Activated CD4-positive, alpha-beta memory T cell treated with anti-CD3 and anti-CD28 coated beads for 36 hours (primary cell): ENCODE measurements around the gene PDE4B. TPM values are rescaled to one million over a fixed set of nuclear protein-coding genes. Genes with fewer than 3 reads are reported as not detected.

ENCODE experiments used
- CTCF ChIA-PET: fragments of 350-600 bp; sonication (Branson Sonifier 250); formaldehyde crosslinking; loops from one replicate; lab custom pipeline; 2021; ENCODE audit warnings: antibody characterized with exemption, inconsistent platforms; lab: Charles Lee
- POLR2A ChIA-PET: fragments of 350-600 bp; sonication (Branson Sonifier 250); formaldehyde crosslinking; loops from one replicate; lab custom pipeline; 2021; ENCODE audit warnings: antibody characterized with exemption; lab: Charles Lee
- DNase-seq: peaks from one replicate; pipeline ENCODE4 v3.0.0-alpha.2; 2020
- H3K27ac Mint-ChIP-seq: one replicate; pipeline ENCODE4 v1.8.0; 2021; ENCODE audit warnings: mixed read lengths
- H3K27me3 Mint-ChIP-seq: one replicate; pipeline ENCODE4 v1.8.0; 2021; ENCODE audit warnings: mixed read lengths
- H3K36me3 Mint-ChIP-seq: one replicate; pipeline ENCODE4 v1.8.0; 2021; ENCODE audit warnings: mixed read lengths
- H3K4me1 Mint-ChIP-seq: one replicate; pipeline ENCODE4 v1.8.0; 2021; ENCODE audit warnings: low read depth, mixed read lengths
- H3K4me3 Mint-ChIP-seq: one replicate; pipeline ENCODE4 v1.8.0; 2021; ENCODE audit warnings: mild to moderate bottlenecking, mixed read lengths
- H3K9me3 Mint-ChIP-seq: one replicate; pipeline ENCODE4 v1.8.0; 2021; ENCODE audit warnings: mixed read lengths
- intact Hi-C: fragments of 100-400 bp; cut with micrococcal nuclease; formaldehyde crosslinking; loops from one replicate; pipeline ENCODE4 v1.15.1; 2023
- total RNA-seq, 2 experiments: library from RNA; stranded (reverse); gene quantifications; one replicate each; pipeline ENCODE4 v1.2.3, GENCODE V29; 2021

The PDE4B gene
- total RNA-seq, 2 experiments from 2014 or later = 34.7 to 38.3 TPM

DNA sequence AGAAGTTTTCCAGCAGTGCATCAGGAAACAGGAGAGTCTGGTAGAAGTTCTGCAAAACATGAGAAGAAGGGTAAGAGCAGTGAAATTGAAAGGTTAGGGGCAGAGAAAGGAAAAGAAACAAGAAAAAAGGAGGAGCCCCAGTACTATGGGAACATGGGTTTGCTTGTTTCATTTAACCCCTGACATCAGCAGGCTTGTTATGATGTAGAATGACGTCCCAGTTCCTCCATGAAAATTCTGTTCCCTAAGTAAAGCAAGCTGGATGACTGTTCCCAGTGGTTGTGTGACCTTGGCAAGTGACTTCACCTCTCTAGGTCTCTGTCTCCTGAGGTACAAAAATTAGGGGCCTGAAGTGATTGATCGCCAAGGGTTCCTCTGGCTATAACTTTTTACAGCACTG, 472.6 kb downstream of the PDE4B start:
- H3K36me3 Mint-ChIP-seq = no peaks in the 10 kb centered on the region
- H3K27me3 Mint-ChIP-seq = no peaks in the 10 kb centered on the region
- POLR2A ChIA-PET = no interaction called here
- H3K4me3 Mint-ChIP-seq = no peak overlapping the region
- no peak overlapping the region for H3K27ac Mint-ChIP-seq
- H3K4me1 Mint-ChIP-seq = peaks cover 51% of the 10 kb centered on the region
- no peaks in the 10 kb centered on the region for H3K9me3 Mint-ChIP-seq
- intact Hi-C loops = no loop called here
- CTCF ChIA-PET = no interaction called here
- no peak for DNase-seq

DNA sequence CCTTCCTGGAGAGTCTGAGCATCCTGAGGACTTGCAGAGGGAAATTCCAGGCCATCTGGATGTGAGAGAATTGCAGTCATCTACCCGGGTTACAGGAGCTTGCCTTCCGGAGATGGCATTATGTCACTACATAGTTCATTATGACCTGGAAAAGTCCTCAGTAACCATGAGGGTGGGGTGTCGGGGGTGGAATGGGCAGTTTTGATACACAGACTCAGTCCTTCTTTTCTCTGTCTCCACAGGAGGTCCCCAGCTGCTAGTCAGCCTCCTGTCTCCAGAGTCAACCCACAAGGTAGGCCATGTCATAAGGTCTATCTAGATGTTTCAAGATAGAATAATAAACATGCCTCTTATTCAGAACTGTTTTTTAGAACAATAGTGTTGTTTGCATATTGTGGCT, 473.1 kb downstream of the PDE4B start:
- H3K36me3 Mint-ChIP-seq = no peaks in the 10 kb centered on the region
- H3K9me3 Mint-ChIP-seq = no peaks in the 10 kb centered on the region
- DNase-seq = no peak
- H3K4me3 Mint-ChIP-seq = no peak overlapping the region
- intact Hi-C loops = no loop called here
- CTCF ChIA-PET = no interaction called here
- no peak overlapping the region for H3K27ac Mint-ChIP-seq
- no peaks in the 10 kb centered on the region for H3K27me3 Mint-ChIP-seq
- POLR2A ChIA-PET = no interaction called here
- H3K4me1 Mint-ChIP-seq = peaks cover 51% of the 10 kb centered on the region

DNA sequence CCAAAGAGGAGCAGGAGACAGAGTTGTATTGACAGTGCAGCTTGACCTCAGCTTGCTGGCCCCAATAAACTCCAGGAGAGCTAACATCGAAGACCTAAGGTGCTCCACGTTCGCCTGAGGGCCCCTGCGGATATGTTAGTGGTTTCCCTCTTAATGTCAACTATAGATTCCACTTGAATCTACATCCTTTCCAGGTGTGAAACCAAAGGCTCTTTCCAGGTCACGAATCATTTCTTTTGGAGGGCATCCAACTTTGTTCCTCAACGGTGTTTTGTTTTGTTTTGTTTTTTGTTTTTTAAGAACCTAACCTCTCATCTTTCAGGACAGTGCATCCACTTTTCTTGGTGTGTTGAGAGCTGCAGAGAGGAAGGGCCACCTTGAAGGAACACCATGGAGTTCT, 473.7 kb downstream of the PDE4B start:
- ChIA-PET POLR2A (no interaction called here), CTCF (interaction anchor here (1.4 kb wide), 1 partner anchor 180 kb away, joined by 4 read pairs; no protein-coding TSS in a partner anchor)
- no peaks in the 10 kb centered on the region for H3K27me3 Mint-ChIP-seq
- H3K4me3 Mint-ChIP-seq = no peak overlapping the region
- intact Hi-C loops = no loop called here
- peaks cover 51% of the 10 kb centered on the region for H3K4me1 Mint-ChIP-seq
- no peak for DNase-seq
- H3K9me3 Mint-ChIP-seq = no peaks in the 10 kb centered on the region
- H3K36me3 Mint-ChIP-seq = no peaks in the 10 kb centered on the region
- no peak overlapping the region for H3K27ac Mint-ChIP-seq

DNA sequence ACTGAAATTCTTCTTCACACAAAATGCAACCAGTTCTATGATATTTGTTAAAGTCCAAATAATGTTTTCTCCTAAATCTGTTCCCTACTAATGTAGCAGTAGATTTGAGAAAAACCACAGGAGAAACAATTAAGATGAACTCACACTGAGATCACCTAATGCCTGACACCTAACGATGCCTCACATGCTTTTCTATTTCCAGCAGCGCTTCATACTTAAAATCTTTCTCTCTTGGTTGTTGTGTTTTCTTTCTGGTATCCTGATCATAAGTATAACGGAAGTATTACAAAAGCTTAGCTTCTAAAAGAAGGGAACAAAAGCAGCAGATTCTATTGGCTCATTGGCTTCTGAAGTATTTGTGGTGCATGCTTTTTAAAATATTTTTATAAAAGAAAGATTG, 474.1 kb downstream of the PDE4B start:
- Mint-ChIP-seq H3K27me3 (no peaks in the 10 kb centered on the region), H3K9me3 (no peaks in the 10 kb centered on the region), H3K27ac (no peak overlapping the region), H3K4me3 (no peak overlapping the region), H3K4me1 (peaks cover 51% of the 10 kb centered on the region), H3K36me3 (no peaks in the 10 kb centered on the region)
- ChIA-PET CTCF (interaction anchor here (1.4 kb wide), 1 partner anchor 179 kb away, joined by 4 read pairs; no protein-coding TSS in a partner anchor), POLR2A (interaction anchor here (0.5 kb wide), 1 partner anchor 35 kb away, joined by 3 read pairs; no protein-coding TSS in a partner anchor)
- DNase-seq = no peak
- intact Hi-C loops = no loop called here

DNA sequence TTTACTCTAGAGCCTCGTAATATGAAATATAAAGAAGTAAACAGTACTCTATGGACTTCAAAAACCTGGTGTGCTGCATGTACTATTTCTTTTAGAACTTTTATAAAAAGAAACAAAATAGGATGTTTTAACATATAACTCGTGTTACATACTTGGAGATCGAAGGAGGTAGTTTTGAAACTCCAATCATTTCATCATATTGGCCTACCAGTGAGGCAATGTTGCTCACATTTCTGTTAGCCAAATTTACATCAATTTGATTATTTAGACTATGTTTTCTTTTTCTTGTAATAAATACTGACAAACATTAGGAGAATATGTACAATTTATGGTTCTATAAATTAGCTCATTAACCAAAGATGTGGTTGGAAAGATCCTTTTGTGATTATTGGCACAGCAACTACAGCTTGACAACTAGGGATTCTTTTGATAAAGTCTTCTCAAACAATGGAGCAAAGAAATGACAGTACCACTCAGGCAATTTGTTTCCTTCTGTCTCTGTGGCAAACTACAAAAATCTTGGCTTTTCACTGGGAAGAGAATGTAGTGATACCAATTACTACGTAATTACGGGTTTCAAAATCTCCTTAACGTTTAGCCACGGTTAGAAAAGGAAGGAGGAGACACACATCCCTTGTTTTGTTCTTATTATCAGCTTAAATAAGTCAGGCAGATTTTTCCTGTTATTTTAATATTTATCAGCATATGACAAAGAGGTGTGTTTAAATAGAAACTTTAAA, 474.7 kb downstream of the PDE4B start:
- intact Hi-C loops = no loop called here
- no peak overlapping the region for H3K27ac Mint-ChIP-seq
- ChIA-PET POLR2A (interaction anchor here (0.5 to 0.7 kb wide), 2 partner anchors 34 to 82 kb away, joined by 3 read pairs; no protein-coding TSS in a partner anchor), CTCF (interaction anchor here (1.4 kb wide), 1 partner anchor 179 kb away, joined by 4 read pairs; no protein-coding TSS in a partner anchor)
- DNase-seq = no peak
- peaks cover 53% of the 10 kb centered on the region for H3K4me1 Mint-ChIP-seq
- no peak overlapping the region for H3K4me3 Mint-ChIP-seq
- no peaks in the 10 kb centered on the region for H3K27me3 Mint-ChIP-seq
- no peaks in the 10 kb centered on the region for H3K9me3 Mint-ChIP-seq
- H3K36me3 Mint-ChIP-seq = no peaks in the 10 kb centered on the region

DNA sequence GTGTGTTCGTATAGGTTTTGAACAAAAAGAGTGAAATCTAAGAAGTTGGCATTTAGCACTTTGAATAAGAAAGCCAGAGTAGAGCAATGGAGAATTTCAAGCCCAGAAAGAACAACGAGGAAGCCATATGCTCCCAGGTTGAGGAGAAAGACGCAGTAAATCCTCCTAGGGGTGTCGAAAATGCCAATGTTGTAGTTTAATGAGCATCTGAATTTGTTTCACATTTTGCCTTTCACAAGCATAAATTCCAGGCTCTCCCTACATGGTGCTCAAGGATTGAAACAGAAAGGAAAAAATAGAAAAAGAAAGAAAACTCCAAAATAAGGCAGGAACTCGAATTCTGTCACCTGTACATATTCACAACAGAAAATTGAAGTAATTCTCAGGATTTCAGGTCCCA, 476.5 kb downstream of the PDE4B start:
- intact Hi-C loops = no loop called here
- no peak overlapping the region for H3K4me3 Mint-ChIP-seq

DNA sequence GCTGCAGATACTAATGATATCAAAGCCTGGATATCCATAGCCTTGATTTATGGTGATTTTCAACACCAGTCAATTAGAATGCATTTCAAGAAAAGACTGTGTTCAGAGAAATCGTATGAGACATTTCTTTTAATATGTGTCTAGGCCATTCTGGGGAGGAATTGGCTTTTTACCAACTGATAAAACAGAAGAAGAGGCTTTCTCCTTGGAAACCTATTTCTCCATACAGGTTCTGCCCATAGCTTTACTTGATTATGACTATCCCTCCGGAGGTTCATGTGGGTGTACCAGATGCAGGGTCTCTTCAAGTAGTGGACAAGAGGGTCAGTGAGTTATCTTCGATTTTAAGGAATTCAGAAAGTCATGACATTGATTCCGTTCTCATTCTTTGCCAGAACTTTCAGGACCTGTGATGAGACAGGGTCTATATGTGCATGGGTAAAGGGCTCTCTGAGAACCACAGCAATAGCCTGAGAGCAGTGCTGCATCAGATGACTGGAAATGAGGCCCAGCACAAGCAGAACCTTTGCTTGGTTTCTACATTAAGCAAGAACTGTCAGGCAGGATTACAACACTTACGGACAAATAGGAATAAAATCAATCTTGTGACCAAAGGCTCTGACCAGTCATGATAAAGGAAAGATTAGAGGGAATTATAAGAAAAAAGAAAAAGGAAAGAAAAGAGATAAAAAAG, 477.6 kb downstream of the PDE4B start:
- H3K36me3 Mint-ChIP-seq = no peaks in the 10 kb centered on the region

More for the DNA sequence above, 476.5 kb downstream of the PDE4B start:
- Mint-ChIP-seq H3K27ac (no peak overlapping the region), H3K27me3 (no peaks in the 10 kb centered on the region), H3K9me3 (no peaks in the 10 kb centered on the region), H3K4me1 (peaks cover 54% of the 10 kb centered on the region), H3K36me3 (no peaks in the 10 kb centered on the region)
- ChIA-PET CTCF (no interaction called here), POLR2A (no interaction called here)
- no peak for DNase-seq

DNA sequence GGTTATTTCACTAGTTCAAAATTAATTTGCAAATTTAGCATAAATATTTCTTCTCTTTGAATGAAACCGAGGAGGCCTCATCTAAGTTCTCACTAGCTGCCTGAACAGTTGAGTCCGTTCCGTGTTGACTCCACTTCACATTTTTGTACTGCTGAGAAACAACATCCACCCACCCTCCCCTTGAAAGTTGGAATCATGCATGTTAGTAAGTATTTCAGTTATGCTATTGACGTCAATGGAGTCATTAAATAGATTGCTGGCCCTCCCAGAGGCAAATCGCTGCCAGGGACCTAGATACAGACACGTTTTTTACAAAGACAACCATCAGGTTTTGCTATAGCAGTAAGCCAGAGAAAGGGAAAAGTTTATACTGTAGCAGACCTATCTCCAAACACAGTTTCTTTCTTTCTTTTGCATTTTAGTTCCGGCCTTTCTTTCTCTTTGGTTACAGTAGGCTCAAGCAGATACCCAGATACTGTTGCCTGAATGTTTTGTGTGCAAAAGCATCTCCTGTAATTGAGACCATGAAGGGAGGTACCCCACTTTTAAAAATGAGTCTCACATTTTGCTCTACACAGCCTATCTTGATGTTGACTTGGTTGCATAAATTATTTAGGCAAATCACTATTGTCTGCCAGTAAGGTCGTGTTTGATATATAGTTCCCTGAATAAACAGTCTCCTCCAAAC, 478.7 kb downstream of the PDE4B start:
- peak; percentile 73 for DNase-seq
- no peaks in the 10 kb centered on the region for H3K9me3 Mint-ChIP-seq
- ChIA-PET POLR2A (interaction anchor here (1.4 to 1.7 kb wide), 2 partner anchors 13 to 76 kb away, joined by 4 to 5 read pairs; no protein-coding TSS in a partner anchor), CTCF (interaction anchor here (0.9 to 1.4 kb wide), 4 partner anchors 28 to 175 kb away, joined by 3 to 5 read pairs (median 4); no protein-coding TSS in a partner anchor)
- no peaks in the 10 kb centered on the region for H3K27me3 Mint-ChIP-seq
- H3K36me3 Mint-ChIP-seq = no peaks in the 10 kb centered on the region
- peak overlapping the region; percentile 85 for H3K27ac Mint-ChIP-seq
- peak overlapping the region; percentile 40 for H3K4me3 Mint-ChIP-seq
- H3K4me1 Mint-ChIP-seq = peaks cover 61% of the 10 kb centered on the region
- intact Hi-C loops = no loop called here

More for the DNA sequence above, 477.6 kb downstream of the PDE4B start:
- intact Hi-C loops = loop anchor here (1.0 kb wide), 1 partner anchor 9 kb away; no protein-coding TSS in a partner anchor
- Mint-ChIP-seq H3K27ac (no peak overlapping the region), H3K4me1 (peaks cover 61% of the 10 kb centered on the region), H3K9me3 (no peaks in the 10 kb centered on the region), H3K4me3 (no peak overlapping the region), H3K27me3 (no peaks in the 10 kb centered on the region)
- ChIA-PET POLR2A (interaction anchor here (1.7 kb wide), 1 partner anchor 11 kb away, joined by 5 read pairs; no protein-coding TSS in a partner anchor), CTCF (interaction anchor here (1.0 to 1.4 kb wide), 2 partner anchors 28 to 176 kb away, joined by 3 read pairs; no protein-coding TSS in a partner anchor)
- DNase-seq = no peak

DNA sequence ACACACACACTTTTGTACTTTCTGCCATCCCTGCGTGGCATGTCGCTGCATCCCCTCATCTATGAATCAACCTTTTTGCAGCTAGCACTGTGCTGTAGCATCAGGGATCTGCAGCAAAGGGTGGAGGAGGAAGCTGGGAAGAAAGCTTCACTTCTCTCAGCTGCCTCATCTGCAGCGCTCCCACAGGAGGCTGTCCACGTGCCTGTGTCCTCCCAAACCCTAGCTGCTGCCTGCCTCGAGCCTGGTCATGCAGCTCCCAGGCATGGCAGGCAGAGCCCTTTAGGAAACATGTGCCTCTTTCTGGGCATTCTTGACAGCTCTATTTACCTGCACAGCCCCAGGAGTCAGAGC, 479.2 kb downstream of the PDE4B start:
- Mint-ChIP-seq H3K4me3 (peak overlapping the region; percentile 40), H3K9me3 (no peaks in the 10 kb centered on the region), H3K27me3 (no peaks in the 10 kb centered on the region), H3K36me3 (no peaks in the 10 kb centered on the region), H3K4me1 (peaks cover 63% of the 10 kb centered on the region), H3K27ac (peak overlapping the region; percentile 85)
- intact Hi-C loops = no loop called here
- ChIA-PET CTCF (interaction anchor here (0.9 to 1.9 kb wide), 4 partner anchors 13 to 173 kb away, joined by 3 to 5 read pairs (median 4); no protein-coding TSS in a partner anchor), POLR2A (interaction anchor here (1.4 to 1.7 kb wide), 2 partner anchors 13 to 75 kb away, joined by 4 to 5 read pairs; no protein-coding TSS in a partner anchor)
- no peak for DNase-seq

DNA sequence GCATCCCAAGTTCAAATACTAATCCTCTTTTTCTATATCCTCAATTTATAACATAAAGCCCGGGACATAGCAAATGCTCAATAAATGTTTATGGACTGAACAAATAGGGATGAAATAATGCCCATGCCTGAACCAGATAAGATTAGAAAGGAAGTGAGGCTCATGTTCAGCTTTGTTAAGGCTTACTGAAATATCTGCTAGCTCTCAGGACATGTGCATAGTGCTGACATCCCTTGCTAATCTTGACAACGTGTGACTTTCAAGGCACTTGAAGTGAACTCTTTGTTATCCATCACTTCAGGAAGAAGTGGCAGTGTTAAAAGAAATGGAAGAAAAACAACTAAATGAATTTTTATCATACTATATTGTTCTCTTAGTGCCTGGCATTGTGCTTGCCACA, 481.0 kb downstream of the PDE4B start:
- H3K27me3 Mint-ChIP-seq = no peaks in the 10 kb centered on the region
- H3K9me3 Mint-ChIP-seq = no peaks in the 10 kb centered on the region
- H3K4me3 Mint-ChIP-seq = no peak overlapping the region
- intact Hi-C loops = loop anchor here (1.0 kb wide), 2 partner anchors 15 to 163 kb away; no protein-coding TSS in a partner anchor
- ChIA-PET POLR2A (interaction anchor here (0.8 to 2.9 kb wide), 7 partner anchors 13 to 163 kb away, joined by 3 to 29 read pairs (median 7); no protein-coding TSS in a partner anchor), CTCF (interaction anchor here (1.5 to 2.9 kb wide), 5 partner anchors 13 to 164 kb away, joined by 4 to 18 read pairs (median 7); no protein-coding TSS in a partner anchor)
- peaks cover 78% of the 10 kb centered on the region for H3K4me1 Mint-ChIP-seq
- no peak for DNase-seq
- no peak overlapping the region for H3K27ac Mint-ChIP-seq
- no peaks in the 10 kb centered on the region for H3K36me3 Mint-ChIP-seq

DNA sequence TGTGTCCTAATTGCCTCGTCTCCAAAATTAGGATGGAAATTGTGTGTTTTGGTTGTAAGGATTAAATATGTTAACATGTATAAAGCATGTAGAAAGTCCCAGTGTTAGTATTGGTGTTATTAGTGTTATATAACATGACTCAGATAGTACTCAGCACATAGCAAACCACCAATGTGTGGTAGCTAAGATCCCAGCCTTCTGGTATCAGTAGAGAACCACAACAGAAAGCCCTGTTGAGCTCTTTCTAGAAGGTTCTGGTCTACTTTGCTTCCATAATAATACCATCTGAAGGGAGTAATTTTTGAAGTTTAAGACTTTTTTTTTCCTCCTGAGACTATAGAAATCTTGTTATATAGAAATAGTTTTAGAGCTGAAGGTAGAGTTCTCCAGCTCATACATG, 481.9 kb downstream of the PDE4B start:
- Mint-ChIP-seq H3K27me3 (no peaks in the 10 kb centered on the region), H3K36me3 (no peaks in the 10 kb centered on the region), H3K4me3 (no peak overlapping the region), H3K4me1 (peaks cover 85% of the 10 kb centered on the region), H3K9me3 (no peaks in the 10 kb centered on the region), H3K27ac (peak overlapping the region; percentile 65)
- ChIA-PET CTCF (interaction anchor here (0.8 to 2.9 kb wide), 13 partner anchors 11 to 171 kb away, joined by 3 to 22 read pairs (median 4); no protein-coding TSS in a partner anchor), POLR2A (interaction anchor here (0.7 to 2.9 kb wide), 12 partner anchors 9 to 162 kb away, joined by 3 to 29 read pairs (median 7); no protein-coding TSS in a partner anchor)
- intact Hi-C loops = loop anchor here (1.0 kb wide), 3 partner anchors 9 to 162 kb away; no protein-coding TSS in a partner anchor
- DNase-seq = no peak
